Fibroblast of peridontal ligament (primary cell): ENCODE results near the gene CKAP2L.
"Not testable (repeated sequence)": the region's sequence is repeated elsewhere in the genome, so short reads cannot be mapped to it uniquely, and the experiment has no call there.

Source experiments
- DNase-seq: peaks from one replicate; pipeline ENCODE4 v3.0.0-alpha.2; 2010; ENCODE audit errors: extremely low read depth

CKAP2L gene

DNA sequence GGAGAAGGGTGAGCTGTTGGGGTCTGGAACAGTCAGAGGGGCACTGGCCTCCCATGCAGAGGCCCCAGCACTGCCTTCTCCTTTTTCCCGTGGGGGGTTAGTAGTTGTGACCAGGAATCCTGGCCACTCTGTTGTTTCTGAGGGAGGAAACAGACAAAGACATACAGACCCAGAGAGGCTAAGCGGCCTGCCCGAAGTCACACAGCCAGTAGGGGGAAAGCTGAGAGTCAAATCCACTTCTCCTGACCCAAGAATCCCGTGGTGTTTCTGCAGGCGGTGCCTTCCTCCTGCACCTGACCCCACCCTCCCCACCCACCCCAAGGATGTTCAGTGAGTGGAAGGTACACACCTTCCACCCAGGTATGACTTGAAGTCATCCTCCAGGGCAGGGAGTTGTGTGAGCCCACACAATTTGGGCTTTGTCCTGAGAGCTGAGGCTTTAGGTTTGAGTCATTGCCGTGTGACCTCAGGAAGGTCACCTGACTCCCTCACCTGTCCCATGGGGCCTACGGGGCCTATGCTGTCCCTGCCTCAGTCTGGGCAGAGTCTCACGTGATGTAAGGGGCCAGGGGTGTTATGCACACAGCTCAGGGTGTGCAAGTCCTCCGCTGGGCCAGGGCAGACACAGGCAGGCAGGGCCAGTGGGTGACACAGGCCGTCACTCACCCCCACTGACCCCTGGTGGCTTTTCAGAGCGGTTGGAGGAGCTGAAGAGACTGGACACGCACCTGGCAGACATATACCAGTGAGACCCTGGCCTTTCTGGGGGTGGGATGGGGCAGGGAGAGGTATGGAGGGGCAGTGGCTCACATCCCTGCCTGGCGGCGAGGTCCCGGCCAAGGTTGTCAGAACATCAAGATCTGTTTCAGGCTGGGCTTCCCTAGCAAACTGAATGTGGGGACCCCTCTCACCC, 38.6 kb downstream of the CKAP2L start:
- DNase-seq = no peak

GRCh38 chr2:112724591-112725525, 39.6 kb downstream of the CKAP2L start:
- DNase-seq = no peak

- no peak for DNase-seq
These were observed 40.4 kb downstream of the CKAP2L start for GRCh38 chr2:112723995-112724394.

DNA sequence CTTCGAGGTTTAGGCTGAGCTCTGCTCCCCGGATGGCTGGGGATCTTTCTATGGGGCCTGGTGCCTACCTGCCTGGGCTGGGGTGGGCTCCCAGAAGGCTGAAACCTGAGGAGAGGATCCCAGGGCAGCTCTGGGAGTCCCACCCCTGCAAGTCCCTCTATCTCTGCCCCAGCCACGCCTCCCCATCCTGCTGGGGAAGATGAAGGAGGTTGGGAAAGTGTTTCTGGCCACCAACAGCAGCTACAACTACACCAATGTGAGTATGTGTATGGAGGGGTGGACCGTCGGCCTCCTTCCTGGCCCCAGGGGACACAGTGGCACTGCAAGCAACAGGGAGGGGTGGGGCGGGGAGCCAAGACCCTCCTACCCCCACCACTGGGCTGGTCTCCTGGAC, 40.9 kb downstream of the CKAP2L start:
- DNase-seq = no peak

GRCh38 chr2:112722816-112723546, 41.4 kb downstream of the CKAP2L start:
- no peak for DNase-seq

- no peak for DNase-seq
These were observed 42.4 kb downstream of the CKAP2L start for GRCh38 chr2:112721819-112722522.

GRCh38 chr2:112720785-112721184, 43.6 kb downstream of the CKAP2L start, which contains the start of gene NT5DC4:
Gene NT5DC4 (plus strand): TSS chr2:112721020. CDS start chr2:112721080, 60 bp downstream.
- DNase-seq = no peak

DNA sequence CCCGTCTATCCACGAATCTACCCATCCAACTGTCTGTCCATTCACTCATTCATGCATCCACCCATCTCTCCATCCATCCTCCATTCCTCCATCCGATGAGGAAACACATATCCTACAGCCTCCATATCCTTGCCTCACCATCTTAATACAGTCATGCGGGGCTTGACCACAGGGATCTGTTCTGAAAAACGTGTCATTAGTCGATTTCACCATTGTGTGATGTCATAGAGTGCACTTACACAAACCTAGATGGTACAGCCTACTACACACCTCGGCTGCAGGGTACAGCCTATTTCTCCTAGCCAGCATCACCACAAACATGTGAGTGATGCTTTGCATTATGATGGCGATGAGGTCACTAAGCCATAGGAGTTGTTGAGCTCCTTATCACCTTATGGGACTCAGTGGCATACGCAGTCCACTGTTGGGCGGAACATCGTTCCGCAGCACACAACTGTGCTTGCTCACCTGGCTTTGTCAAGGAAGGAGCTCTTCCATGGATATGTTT, 45.5 kb downstream of the CKAP2L start:
- DNase-seq = no peak

- not testable (repeated sequence) for DNase-seq
These were observed 47.5 kb downstream of the CKAP2L start for GRCh38 chr2:112716826-112717352.

DNA sequence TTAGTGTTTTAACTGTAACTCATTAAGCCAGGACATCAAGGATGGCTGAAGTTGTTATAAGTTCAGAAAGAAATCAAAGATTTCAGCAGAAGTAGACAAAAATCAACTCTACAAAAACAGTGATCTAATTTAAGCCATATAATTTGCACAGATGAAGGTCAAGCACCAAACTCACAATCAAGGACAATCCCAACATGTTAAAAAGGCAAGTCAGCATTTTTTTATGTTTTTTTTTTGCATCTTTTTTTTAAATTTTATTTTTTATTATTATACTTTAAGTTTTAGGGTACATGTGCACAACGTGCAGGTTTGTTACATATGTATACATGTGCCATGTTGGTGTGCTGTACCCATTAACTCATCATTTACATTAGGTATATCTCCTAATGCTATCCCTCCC, 48.3 kb downstream of the CKAP2L start:
- not testable (repeated sequence) for DNase-seq

- no peak for DNase-seq
These were observed 49.4 kb downstream of the CKAP2L start for GRCh38 chr2:112714836-112715631.

DNA sequence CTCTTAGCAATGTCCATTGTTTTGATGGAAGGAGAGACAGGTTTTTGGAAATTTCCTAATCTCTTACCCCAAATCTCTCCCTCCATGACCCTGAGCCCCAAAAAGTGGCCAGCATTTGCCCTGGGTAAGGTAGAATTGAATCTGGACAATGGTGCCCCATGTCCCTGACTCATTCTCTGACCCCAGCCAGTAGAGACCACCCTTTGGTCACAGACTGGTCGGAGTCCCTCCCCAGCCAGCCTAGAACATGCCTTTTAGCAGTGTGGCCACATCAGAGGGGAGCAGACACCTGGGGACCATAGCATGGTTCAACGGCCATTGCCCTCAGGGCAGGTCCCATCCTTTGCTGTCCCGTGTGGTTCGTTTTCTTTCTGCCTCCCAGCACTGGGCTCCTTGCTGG, 50.1 kb downstream of the CKAP2L start:
- no peak for DNase-seq

GRCh38 chr2:112713926-112714325, 50.5 kb downstream of the CKAP2L start:
- no peak for DNase-seq

GRCh38 chr2:112713585-112713925, 50.9 kb downstream of the CKAP2L start:
- DNase-seq = no peak

- no peak for DNase-seq
These were observed 51.4 kb downstream of the CKAP2L start for GRCh38 chr2:112712903-112713584.

DNA sequence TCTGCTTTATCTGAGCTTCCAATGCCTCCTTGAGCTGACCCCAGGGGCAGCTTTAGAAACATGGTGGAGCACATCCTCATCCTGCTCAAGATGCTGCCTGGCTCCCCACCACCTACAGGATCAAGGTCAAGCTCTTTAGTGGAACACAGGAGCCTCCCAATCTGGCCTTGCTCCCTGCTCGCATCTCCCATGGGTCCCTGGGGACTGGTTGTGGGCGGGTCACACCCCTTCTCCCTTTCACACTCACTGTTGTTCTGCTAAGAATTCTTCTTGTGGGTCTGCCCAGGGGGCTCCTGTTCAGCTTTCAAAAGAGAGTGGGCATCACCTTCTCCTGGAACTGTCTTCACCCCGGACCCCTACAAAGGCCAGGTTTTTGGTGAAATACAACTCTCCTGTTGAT, 51.9 kb downstream of the CKAP2L start:
- DNase-seq = no peak

DNA sequence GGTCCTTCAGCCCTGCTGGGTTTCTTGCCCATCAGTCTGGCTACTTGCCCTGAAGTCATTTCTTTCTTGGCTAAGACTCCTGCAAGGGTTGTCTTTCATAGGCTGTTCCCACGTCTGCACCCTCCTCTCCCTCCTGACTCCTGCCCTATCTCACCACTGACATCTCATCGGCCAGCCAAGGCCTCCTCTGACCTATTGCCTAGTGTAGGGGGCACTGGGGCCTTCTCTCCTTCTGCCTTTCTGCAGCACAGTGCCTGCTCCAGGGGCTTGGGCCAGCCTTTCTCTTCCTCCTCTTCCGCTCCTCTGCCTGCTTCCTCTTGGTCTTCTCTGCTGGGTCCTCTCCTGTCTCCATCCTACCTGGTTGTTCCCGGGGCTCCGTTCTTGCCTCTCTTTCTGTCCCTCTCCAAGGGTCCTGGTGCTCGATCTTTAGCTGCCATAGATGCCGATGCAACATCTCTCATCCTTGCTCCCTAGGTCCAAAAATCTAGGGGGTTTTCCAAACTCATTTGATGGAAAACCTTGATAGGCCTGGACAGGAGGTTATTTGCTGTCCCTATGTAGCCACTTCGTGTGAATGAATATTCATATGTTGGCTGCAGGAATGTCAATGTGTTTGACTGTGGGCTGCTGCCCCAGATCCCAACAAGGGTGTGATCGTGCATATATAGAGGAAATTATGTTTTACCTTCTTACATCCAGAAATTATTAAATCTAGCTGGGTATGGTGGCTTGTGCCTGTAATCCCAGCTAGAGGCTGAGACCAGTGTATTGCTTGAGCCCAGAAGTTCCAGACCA, 53.3 kb downstream of the CKAP2L start:
- no peak for DNase-seq

DNA sequence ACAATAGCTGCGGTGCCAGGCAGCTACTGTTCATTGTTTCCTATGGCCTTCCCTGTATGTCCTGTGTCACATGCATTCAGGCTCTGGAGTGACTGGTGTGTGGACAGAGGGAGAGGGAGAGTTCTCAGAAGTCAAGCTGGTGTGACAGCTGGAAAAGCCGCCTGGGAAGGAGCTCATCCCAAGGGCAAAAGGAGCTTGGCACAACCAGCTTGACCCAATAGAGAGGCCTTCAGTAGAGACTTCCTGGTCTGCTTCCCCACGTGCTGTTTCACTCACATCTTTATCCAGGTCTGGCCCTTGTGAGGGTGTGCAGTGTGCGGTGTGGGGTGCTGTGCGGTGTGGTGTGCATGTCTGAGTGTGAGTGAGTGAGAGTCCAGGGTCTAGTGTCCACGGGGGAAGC, 54.7 kb downstream of the CKAP2L start:
- DNase-seq = no peak

GRCh38 chr2:112708968-112709367, 55.4 kb downstream of the CKAP2L start:
- no peak for DNase-seq
